Left ventricle myocardium superior (tissue), 1 donor: ENCODE results near the gene ERFL. TPM values are rescaled to one million over a fixed set of nuclear protein-coding genes. Genes with fewer than 3 reads are reported as not detected.
"Not testable (repeated sequence)": the region's sequence is repeated elsewhere in the genome, so short reads cannot be mapped to it uniquely, and the experiment has no call there.

Experiments used
- ATAC-seq: fragments of 200-7000 bp; cut with Tn5 transposase; one replicate; pipeline ENCODE4 v1.9.1; 2020; ENCODE audit warnings: mild to moderate bottlenecking, moderate library complexity
- DNase-seq: peaks from one replicate; pipeline ENCODE4 v3.0.0-alpha.2; 2020
- intact Hi-C: fragments of 100-400 bp; cut with micrococcal nuclease; formaldehyde crosslinking; loops from one replicate; pipeline ENCODE4 v1.11.0; 2022
- total RNA-seq: library from RNA; stranded (reverse); fragmentation: NEBNext Ultra II Directional; extraction: Animal tissue kit (Norgen Biotek cat#: 25700); gene quantifications from one replicate; pipeline ENCODE4 v1.2.1, GENCODE V29; 2021
- donor health status: DM: no; HTN: yes; CAD: no; lungs with severe emphysema.

Gene ERFL
- total RNA-seq, 1 donor from 2014 or later = not detected

DNA sequence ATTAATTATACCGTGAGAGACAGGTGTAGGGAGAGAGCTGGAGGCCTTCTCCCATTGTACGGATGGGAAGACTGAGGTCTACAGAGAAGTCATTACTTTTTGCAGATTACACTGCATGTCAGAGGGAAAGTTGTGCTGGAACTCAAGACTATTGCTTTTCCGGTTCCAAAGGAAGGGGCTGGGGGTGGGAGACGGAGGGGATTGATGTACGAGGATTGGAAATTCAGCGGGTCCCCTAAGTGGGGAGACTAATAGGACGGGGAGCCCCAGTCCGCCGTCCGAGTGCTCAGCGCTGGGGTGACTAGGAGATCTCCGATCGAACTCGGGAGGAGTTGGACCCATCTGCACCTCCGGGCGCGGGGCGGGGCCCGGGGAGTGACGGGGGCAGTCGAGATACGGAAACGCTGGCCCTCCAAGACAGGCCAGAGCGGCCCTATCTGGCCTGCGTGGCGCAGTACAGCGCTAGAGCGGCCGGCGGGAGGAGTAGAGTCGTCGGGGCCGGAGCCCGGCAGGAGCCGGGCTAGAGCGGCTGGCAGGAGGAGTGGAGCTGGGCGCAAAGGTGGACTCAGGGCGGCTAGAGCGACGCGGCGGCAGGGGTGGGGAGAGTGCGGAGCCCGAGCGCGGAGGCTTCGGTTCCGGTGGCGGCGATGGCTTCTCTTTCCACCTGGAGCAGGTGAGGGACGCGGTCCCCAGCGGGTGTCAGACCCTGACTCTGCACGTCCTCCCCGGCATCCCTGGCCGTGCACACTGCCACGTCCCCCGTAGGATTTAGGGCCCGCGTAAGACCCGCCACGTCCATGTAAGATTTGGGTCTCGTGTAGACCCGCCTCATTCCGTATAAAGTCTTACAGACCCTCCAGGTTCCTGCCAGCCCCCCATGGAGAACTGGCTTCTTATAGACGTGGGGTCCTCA is 44.2 kb downstream of the ERFL start:
- intact Hi-C loops = no loop called here
- ATAC-seq (peak; percentile 97), DNase-seq (peak; percentile 97)

- DNase-seq (no peak), ATAC-seq (peak; percentile 4)
- intact Hi-C loops = no loop called here
These were observed 44.8 kb downstream of the ERFL start for GRCh38 chr19:41883463-41883820.

GRCh38 chr19:41882568-41883462 is 45.4 kb downstream of the ERFL start, which contains the start of gene ARHGEF1:
Gene ARHGEF1, plus strand, starts transcription at chr19:41883184. Its CDS starts 4,899 bp downstream, at chr19:41888083.
- ATAC-seq (peak; percentile 60), DNase-seq (peak; percentile 83)

DNA sequence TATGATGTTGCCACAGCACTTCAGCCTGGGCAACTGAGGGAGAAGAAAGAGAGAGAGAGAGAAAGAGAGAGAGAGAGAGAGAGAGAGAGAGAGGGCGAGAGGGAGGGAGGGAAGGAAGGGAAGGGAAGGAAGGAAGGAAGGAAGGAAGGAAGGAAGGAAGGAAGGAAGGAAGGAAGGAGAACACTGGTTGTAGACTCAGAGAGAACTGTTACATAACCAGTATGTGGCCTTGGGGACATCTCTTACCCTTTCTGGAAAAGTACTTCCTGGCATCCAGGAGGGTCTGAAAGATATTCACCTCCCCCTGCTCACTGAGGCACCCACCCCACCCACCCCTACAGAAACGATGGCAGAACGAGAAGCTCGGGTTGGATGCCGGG is 47.9 kb downstream of the ERFL start:
- intact Hi-C loops = no loop called here
- DNase-seq (no peak), ATAC-seq (no peak)

More at GRCh38 chr19:41882568-41883462, 45.4 kb downstream of the ERFL start, which contains the start of gene ARHGEF1:
- intact Hi-C loops = no loop called here

GRCh38 chr19:41879670-41880328 is 48.5 kb downstream of the ERFL start:
- intact Hi-C loops = no loop called here
- no peak for ATAC-seq

GRCh38 chr19:41879080-41879479 is 49.2 kb downstream of the ERFL start:
- intact Hi-C loops = no loop called here
- no peak for DNase-seq
- ATAC-seq = no peak

More at GRCh38 chr19:41879670-41880328, 48.5 kb downstream of the ERFL start:
- no peak for DNase-seq

DNA sequence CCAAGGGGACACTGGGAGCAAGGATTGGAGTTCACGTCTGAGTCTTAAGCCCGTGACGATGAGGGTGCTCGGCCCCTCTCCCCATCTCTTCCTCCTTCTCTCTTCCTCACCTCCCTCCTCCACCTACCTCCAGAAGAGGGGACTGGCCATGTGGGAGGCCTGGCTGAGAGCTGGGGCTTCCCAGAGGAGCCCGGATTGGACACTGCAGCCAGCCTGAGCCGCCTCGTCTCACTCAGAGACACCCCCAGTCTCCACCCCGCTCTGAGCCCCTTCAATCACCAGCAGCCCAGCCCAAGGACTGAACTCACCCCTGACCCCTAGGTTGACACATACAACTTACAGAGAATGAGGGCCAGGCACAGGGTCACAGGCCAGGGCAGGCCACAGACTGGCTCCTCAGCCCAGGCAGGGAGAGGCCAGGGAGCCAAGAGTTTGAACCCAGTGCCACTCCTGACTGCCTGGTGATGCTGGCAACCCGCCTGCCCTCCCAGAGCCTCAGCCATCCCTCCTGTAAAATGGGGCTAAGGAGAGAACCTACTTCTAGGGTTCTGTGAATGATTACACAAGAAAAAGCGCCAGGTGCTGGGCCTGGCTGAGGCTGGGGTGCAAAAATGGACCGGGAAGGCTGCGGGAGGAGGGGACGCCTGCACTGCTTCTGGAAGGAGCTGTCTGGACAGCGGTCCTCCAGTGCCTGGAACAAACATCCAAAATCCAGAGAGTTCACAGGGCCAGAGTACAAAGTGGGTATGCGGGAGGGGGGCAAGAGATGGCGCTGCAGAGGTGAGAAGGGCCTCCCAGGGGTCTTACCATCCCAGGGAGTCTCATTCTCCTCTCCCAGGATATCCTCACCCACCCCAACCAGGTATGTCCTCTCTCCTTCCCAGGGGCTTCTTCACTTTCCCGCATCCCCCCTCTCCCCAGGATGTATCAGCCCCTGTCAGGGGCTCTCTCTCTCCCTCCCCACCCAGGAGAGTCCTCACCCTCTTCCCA is 50.0 kb downstream of the ERFL start:
- intact Hi-C loops = no loop called here
- ATAC-seq (no peak), DNase-seq (no peak)

DNA sequence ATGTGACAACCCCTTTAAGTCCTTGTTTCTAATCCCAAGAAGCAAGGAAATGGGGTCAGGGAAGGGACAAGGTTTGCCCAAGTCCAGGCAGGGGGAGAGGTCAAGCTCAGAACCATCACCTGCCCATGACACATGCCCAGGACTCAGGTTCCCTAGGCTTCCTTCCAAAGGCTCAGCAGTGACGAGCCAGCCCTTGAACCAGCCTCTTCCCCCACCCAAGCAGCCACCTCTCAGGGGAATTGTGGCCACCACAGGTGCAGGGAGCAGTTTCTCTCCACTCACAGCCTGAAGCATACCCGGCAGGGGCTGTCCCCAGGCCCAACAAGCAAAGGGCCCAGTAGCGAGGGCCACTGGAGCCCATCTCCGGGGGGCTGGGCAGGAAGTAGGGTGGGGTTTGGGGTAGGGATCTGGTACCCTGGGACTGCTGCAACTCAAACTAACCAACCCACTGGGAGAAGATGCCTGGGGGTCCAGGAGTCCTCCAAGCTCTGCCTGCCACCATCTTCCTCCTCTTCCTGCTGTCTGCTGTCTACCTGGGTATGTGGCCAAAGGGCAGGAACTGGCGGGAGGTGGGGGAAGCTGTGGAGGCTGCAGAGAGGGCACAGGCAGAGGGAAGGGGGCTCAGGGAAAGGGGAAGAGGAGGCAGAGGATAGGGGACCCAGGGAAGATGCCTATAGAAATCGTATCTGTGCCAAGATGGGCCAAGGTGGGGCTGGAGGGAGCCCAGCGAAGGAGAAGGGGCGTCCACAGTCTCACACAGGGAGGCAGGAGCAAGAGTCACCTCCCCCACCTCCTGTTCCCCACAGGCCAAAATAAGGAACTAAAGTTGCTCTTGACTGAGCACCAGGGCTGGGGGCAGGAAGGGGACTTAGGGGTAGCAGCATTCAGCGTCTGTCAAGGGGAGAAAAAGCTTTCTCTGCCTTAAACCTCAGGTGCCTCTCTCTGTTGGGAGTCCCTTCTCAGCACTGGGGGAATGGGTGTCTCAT is 51.1 kb downstream of the ERFL start, which contains the start of gene CD79A:
Gene CD79A (plus strand): TSS at position 433 of the 986 bp plus-strand sequence. CDS start 26 bp downstream, at position 459.
- ATAC-seq = no peak
- intact Hi-C loops = no loop called here

DNA sequence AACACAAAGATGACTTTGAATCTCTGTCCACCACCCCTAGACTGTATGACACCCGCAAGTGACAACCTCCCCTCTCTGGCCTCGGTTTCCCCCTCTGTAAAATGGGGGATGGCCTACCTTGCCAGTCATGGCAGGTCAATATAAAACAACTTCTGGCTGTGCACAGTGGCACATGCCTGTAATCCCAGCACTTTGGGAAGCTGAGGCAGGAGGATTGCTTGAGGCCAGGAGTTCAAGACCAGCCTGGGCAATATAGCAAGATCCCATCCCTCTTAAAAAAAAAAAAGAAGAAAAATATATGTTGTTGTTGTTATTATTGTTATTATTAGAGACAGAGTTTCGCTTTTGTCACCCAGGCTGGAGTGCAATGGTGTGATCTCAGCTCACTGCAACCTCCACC is 52.3 kb downstream of the ERFL start:
- intact Hi-C loops, ATAC-seq: not testable (repeated sequence)
- DNase-seq = peak; percentile 1

More for the DNA sequence above, 51.1 kb downstream of the ERFL start, which contains the start of gene CD79A:
- peak; percentile 11 for DNase-seq

DNA sequence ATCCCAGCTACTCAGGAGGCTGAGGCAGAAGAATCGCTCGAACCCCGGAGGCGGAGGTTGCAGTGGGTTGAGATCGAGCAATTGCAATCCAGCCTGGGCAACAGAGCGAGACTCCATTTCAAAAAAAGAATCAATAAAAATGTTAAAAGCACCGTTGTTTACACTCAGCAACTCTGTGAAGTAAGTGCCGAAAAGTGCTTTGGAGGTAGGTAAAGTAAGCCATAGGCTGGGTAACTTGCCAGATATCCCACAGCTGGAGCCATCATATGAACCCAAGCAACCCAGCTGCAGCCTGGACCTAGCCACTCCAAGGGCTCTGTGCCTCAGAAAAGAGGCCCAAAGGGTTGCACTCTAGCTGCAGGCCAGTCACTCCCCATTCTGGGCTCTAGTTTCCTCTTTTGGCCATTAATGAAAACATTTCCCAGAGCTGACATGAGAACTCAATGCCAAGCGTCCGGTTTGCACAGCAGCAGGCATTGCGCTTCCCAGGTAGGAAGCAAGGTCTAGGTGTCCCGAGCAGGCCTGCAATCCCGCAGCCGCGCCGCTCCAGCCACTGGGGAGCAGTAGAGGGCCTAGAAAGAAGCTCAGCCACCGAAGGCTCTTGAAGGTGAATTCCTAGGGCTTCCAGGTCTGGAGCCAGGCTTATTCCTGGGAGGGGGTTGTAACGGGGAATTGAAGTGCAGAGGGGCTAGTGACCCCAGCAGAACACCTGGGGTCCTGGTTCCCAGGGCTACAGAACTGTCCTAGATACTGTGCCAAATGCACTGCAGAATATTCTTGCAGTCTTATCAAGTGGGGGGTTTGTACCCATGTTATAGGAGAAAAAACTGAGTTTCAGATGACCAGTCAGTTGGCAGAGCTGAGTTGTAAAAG is 55.2 kb downstream of the ERFL start:
- peak; percentile 74 for ATAC-seq
- intact Hi-C loops = no loop called here

GRCh38 chr19:41872384-41872774 is 55.9 kb downstream of the ERFL start:
- DNase-seq (peak; percentile 7), ATAC-seq (no peak)
- intact Hi-C loops = no loop called here

More for the DNA sequence above, 55.2 kb downstream of the ERFL start:
- peak; percentile 69 for DNase-seq

DNA sequence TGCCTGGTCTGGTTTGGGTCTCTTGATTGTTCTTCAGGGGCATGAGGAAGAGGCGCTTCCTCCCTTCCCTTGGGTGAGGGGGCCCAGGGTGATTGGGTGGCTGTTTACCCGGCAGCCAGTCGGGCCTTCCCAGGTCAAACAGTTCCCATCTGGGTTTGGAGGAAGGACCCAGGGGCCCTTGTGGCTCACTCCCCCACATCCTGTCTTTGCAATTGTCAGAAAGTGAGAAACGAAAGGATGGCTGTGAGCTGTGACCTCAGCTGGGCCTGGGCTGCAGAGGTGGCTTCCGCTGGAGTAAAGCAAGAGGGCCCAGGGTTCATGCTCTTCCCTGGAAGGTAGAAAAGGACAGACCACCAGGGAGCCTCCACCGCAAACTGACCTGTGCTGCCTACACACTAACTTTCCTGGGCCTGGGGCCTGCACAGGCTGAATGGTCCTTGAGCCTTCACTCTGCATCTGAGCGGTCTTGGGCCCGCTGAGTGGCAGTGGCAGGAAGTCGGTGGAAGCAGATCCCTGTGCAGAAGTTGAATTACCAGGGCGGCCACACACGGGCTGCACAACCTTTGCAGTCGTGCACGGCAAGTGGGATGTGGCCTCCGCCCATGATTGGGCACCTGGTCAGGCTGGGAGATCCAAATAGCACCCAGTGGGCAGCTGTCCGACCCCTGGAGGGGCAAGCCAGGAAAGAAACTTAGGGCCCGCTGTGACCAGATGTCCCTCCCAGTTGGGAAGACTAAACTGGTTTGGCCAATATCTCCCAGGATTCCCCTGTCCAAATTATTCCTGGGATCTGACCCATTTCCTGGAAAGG is 56.5 kb downstream of the ERFL start:
- intact Hi-C loops = no loop called here
- ATAC-seq (peak; percentile 29), DNase-seq (peak; percentile 38)

GRCh38 chr19:41870401-41870873 is 57.8 kb downstream of the ERFL start:
- ATAC-seq = no peak
- intact Hi-C loops = no loop called here

DNA sequence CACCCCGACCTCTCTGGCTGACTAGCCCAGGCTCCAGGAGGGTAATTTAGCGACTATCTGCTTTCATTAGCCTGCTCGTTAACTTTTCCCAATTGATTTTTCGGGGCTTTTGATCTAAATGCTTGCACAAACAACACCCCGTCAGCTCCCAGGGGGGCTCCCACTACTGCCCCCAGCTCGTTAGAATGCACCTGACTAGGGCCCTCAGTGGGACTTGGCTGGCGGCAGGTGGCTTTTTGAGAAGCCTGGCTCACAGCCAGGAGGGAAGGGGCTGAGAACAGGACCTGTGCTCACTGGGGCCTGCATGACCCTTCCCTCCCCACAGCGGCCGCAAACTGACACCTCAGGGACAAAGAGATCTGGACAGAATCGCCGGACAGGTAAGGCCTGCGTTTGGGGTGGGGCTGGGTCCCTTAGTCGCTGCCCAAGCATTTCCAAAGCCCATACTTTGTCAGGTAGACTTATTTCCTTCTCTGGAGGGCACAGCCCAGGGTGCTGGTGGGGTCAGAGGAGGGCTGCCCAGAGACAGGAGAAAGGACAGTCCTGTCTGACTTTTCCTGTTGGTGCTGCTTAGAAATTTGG is 58.8 kb downstream of the ERFL start:
- intact Hi-C loops = no loop called here
- ATAC-seq (no peak), DNase-seq (peak; percentile 21)

More at GRCh38 chr19:41870401-41870873, 57.8 kb downstream of the ERFL start:
- peak; percentile 14 for DNase-seq

DNA sequence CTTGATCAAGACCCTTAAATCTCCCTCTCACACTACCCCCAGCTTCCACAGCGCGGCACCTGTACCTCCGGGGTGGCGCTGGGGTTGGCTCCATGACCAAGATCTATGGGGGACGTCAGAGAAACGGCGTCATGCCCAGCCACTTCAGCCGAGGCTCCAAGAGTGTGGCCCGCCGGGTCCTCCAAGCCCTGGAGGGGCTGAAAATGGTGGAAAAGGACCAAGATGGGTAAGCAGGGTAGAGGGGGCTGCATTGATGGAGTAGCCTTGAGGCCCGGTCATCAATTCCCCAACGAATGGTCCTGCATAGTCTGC is 59.3 kb downstream of the ERFL start:
- intact Hi-C loops = no loop called here
- ATAC-seq (no peak), DNase-seq (peak; percentile 6)
